MM.1S (cell line): Measurements from ENCODE around the gene HMHB1.

Experiments
- DNase-seq: peaks from one replicate; pipeline ENCODE4 v3.0.0-alpha.2; 2015
- H2AFZ ChIP-seq: fragments of 300-600 bp; sonication (generic); 2 replicates; pipeline ENCODE4 v1.6.0; 2016; ENCODE audit warnings: antibody characterized with exemption, low read length
- H3F3A ChIP-seq: fragments of 300-600 bp; sonication (generic); 2 replicates; pipeline ENCODE4 v1.6.1; 2016; ENCODE audit warnings: mild to moderate bottlenecking, antibody characterized with exemption, low read length, moderate library complexity, mixed read lengths; ENCODE audit not compliant: insufficient read depth
- H3K27ac ChIP-seq: fragments of 300-600 bp; sonication (generic); 2 replicates; pipeline ENCODE4 v1.5.1; 2016; ENCODE audit warnings: mild to moderate bottlenecking, low read length
- H3K27me3 ChIP-seq: fragments of 300-600 bp; sonication (generic); replicated peaks from 2 replicates; pipeline ENCODE4 v1.6.0; 2016; ENCODE audit warnings: low read length; ENCODE audit not compliant: insufficient read depth
- H3K36me3 ChIP-seq: fragments of 300-600 bp; sonication (generic); replicated peaks from 2 replicates; pipeline ENCODE4 v1.6.1; 2016; ENCODE audit warnings: mild to moderate bottlenecking, low read length, mixed read lengths; ENCODE audit not compliant: insufficient read depth
- H3K4me1 ChIP-seq: fragments of 300-600 bp; sonication (generic); 2 replicates; pipeline ENCODE4 v1.6.1; 2016; ENCODE audit warnings: low read length, mixed read lengths
- H3K4me2 ChIP-seq: fragments of 300-600 bp; sonication (generic); 2 replicates; pipeline ENCODE4 v1.6.0; 2016; ENCODE audit warnings: low read depth, low read length
- H3K4me3 ChIP-seq: fragments of 300-600 bp; sonication (generic); 2 replicates; pipeline ENCODE4 v1.5.1; 2016; ENCODE audit warnings: low read length, mixed read lengths
- H3K79me2 ChIP-seq: fragments of 300-600 bp; sonication (generic); 2 replicates; pipeline ENCODE4 v1.6.1; 2016; ENCODE audit warnings: mixed run types, low read length, mixed read lengths
- H3K9ac ChIP-seq: fragments of 300-600 bp; sonication (generic); 2 replicates; pipeline ENCODE4 v1.6.1; 2016; ENCODE audit warnings: low read length, mixed read lengths
- H3K9me2 ChIP-seq: fragments of 300-600 bp; sonication (generic); replicated peaks from 2 replicates; pipeline ENCODE4 v1.6.1; 2016; ENCODE audit warnings: mild to moderate bottlenecking, low read length, mixed read lengths; ENCODE audit not compliant: insufficient read depth
- H3K9me3 ChIP-seq: fragments of 300-600 bp; sonication (generic); replicated peaks from 2 replicates; pipeline ENCODE4 v1.6.1; 2016; ENCODE audit warnings: mild to moderate bottlenecking, low read length, mixed read lengths; ENCODE audit not compliant: insufficient read depth
- H4K20me1 ChIP-seq: fragments of 300-600 bp; sonication (generic); 2 replicates; pipeline ENCODE4 v1.6.1; 2016; ENCODE audit warnings: mild to moderate bottlenecking, low read length, moderate library complexity, mixed read lengths; ENCODE audit not compliant: insufficient read depth
- CTCF ChIP-seq: fragments of 300-600 bp; sonication (generic); IDR thresholded peaks from 2 replicates; pipeline ENCODE4 v1.5.1; 2016; ENCODE audit warnings: antibody characterized with exemption, low read length, mixed read lengths
- EZH2 ChIP-seq: fragments of 300-600 bp; sonication (generic); optimal IDR thresholded peaks from 2 replicates; pipeline ENCODE3; 2017; ENCODE audit warnings: low read depth, mild to moderate bottlenecking, antibody characterized with exemption, low read length, mixed read lengths
- EZH2phosphoT487 ChIP-seq: fragments of 300-600 bp; sonication (generic); IDR thresholded peaks from 2 replicates; pipeline ENCODE4 v1.6.1; 2018; ENCODE audit warnings: antibody characterized with exemption, low read length

HMHB1 gene

DNA sequence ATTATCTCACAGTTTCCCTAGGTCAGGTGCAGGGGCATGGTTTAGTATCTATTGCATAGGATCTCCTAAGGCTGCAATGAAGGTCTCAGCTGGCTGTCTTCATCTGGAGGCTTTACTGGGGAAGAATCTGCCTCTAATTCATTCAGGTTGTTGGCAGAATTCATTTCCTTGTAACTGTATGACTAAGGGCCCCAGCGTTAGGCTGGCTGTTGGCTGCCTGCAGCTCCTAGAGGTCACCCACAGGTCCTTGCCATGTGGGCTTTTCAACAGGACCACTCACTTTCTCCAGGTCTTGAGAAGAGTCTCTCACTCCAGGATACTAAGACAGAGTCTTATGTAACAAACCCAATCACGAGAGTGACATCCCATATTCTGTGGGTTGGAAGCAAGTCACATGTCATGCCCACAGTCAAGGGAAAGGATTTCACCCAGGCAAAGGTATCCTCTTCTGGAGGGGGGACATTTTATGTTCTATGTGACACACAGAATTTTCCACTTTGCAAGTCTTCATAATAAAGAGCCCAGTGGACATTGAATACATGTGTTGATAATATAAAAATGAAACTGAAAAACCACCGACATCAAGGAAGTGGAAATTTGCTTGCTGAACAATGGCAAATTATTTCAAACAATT is 38.2 kb downstream of the HMHB1 start:
- peak; percentile 28 for DNase-seq
- peak overlapping the region; percentile 36 for H3K4me3 ChIP-seq
- no peaks in the 10 kb centered on the region for H3K27me3 ChIP-seq
- H3F3A ChIP-seq, result no peaks in the 10 kb centered on the region
- no peaks in the 10 kb centered on the region for H4K20me1 ChIP-seq
- TF ChIP-seq EZH2phosphoT487 (no peak), CTCF (no peak), EZH2 (no peak)
- H3K9me2 ChIP-seq, result no peaks in the 10 kb centered on the region
- no peak overlapping the region for H3K27ac ChIP-seq
- H3K79me2 ChIP-seq, result no peaks in the 10 kb centered on the region
- no peaks in the 10 kb centered on the region for H3K4me1 ChIP-seq
- H2AFZ ChIP-seq, result peak overlapping the region; percentile 73
- H3K9ac ChIP-seq, result no peak overlapping the region
- peak overlapping the region; percentile 50 for H3K4me2 ChIP-seq
- no peaks in the 10 kb centered on the region for H3K9me3 ChIP-seq
- no peaks in the 10 kb centered on the region for H3K36me3 ChIP-seq

- H3K9me3 ChIP-seq, result no peaks in the 10 kb centered on the region
Measured at GRCh38 chr5:143851383-143851782, 39.4 kb downstream of the HMHB1 start.

GRCh38 chr5:143860211-143860610 is 48.2 kb downstream of the HMHB1 start:
- no peak overlapping the region for H3K4me3 ChIP-seq
- H3K4me2 ChIP-seq, result no peak overlapping the region
- no peak for DNase-seq
- H3K9me2 ChIP-seq, result no peaks in the 10 kb centered on the region
- no peaks in the 10 kb centered on the region for H3K36me3 ChIP-seq
- H2AFZ ChIP-seq, result no peak overlapping the region
- H4K20me1 ChIP-seq, result no peaks in the 10 kb centered on the region
- H3K27ac ChIP-seq, result no peak overlapping the region
- no peak overlapping the region for H3K9ac ChIP-seq
- no peaks in the 10 kb centered on the region for H3K4me1 ChIP-seq
- no peaks in the 10 kb centered on the region for H3K79me2 ChIP-seq
- H3K27me3 ChIP-seq, result no peaks in the 10 kb centered on the region
- TF ChIP-seq EZH2 (no peak), EZH2phosphoT487 (no peak), CTCF (peak; percentile 27)
- no peaks in the 10 kb centered on the region for H3K9me3 ChIP-seq
- H3F3A ChIP-seq, result no peaks in the 10 kb centered on the region

More at GRCh38 chr5:143851383-143851782, 39.4 kb downstream of the HMHB1 start:
- no peaks in the 10 kb centered on the region for H3K27me3 ChIP-seq
- no peak overlapping the region for H3K27ac ChIP-seq
- TF ChIP-seq EZH2phosphoT487 (no peak), EZH2 (no peak), CTCF (no peak)
- H3K4me3 ChIP-seq, result no peak overlapping the region
- DNase-seq, result no peak
- H3K4me1 ChIP-seq, result no peaks in the 10 kb centered on the region
- no peak overlapping the region for H3K4me2 ChIP-seq
- H3K79me2 ChIP-seq, result no peaks in the 10 kb centered on the region
- H3K9ac ChIP-seq, result no peak overlapping the region
- H3F3A ChIP-seq, result no peaks in the 10 kb centered on the region
- H2AFZ ChIP-seq, result no peak overlapping the region
- no peaks in the 10 kb centered on the region for H4K20me1 ChIP-seq
- no peaks in the 10 kb centered on the region for H3K36me3 ChIP-seq
- H3K9me2 ChIP-seq, result no peaks in the 10 kb centered on the region
